GDM1 (cell line): Measurements from ENCODE around the gene HMGCLL1.

Experiments
- DNase-seq: peaks from one replicate; lab custom pipeline; 2025; lab: John Stamatoyannopoulos, UW

HMGCLL1 gene

GRCh38 chr6:55443238-55444134, 135.5 kb downstream of the HMGCLL1 start:
- no peak for DNase-seq

- no peak for DNase-seq
These were observed 140.8 kb downstream of the HMGCLL1 start for GRCh38 chr6:55438203-55438602.

GRCh38 chr6:55437141-55437540, 141.9 kb downstream of the HMGCLL1 start:
- no peak for DNase-seq

GRCh38 chr6:55433446-55434130, 145.4 kb downstream of the HMGCLL1 start:
- DNase-seq = no peak

- DNase-seq = no peak
These were observed 155.1 kb downstream of the HMGCLL1 start for GRCh38 chr6:55423933-55424332.

GRCh38 chr6:55410674-55411073, 168.3 kb downstream of the HMGCLL1 start:
- no peak for DNase-seq

- no peak for DNase-seq
These were observed 173.3 kb downstream of the HMGCLL1 start for GRCh38 chr6:55405474-55406235.

GRCh38 chr6:55399351-55399750, 179.6 kb downstream of the HMGCLL1 start:
- no peak for DNase-seq

- no peak for DNase-seq
These were observed 181.0 kb downstream of the HMGCLL1 start for GRCh38 chr6:55397986-55398385.

- DNase-seq = no peak
These were observed 183.1 kb downstream of the HMGCLL1 start for GRCh38 chr6:55395871-55396270.

- DNase-seq = no peak
These were observed 190.8 kb downstream of the HMGCLL1 start for GRCh38 chr6:55388211-55388610.
